ENCODE results near the gene ALDH2. TPM values are rescaled to one million over a fixed set of nuclear protein-coding genes. Genes with fewer than 3 reads are reported as not detected.
"Not testable (repeated sequence)": the region's sequence is repeated elsewhere in the genome, so short reads cannot be mapped to it uniquely, and the experiment has no call there.

ALDH2 gene
- polyA plus RNA-seq: 11.9 TPM

- H3K27me3 Mint-ChIP-seq: peaks cover 5% of the 10 kb centered on the region
- peak within 1 kb of the TSS; percentile 3 to 91 (median 34) for H3K27ac Mint-ChIP-seq
- H3K4me3 Mint-ChIP-seq: peak within 1 kb of the TSS; percentile 75 to 96 (median 86)
- peaks cover 0 to 4% (median 1%) of the 10 kb centered on the region in 3 donors for H3K9me3 Mint-ChIP-seq
- peaks cover 22 to 44% (median 40%) of the 10 kb centered on the region in 3 donors for H3K4me1 Mint-ChIP-seq
- H3K36me3 Mint-ChIP-seq: peaks cover 2% of the 10 kb centered on the region
Observed at GRCh38 chr12:111766608-111767361, at the start of gene ALDH2. ALDH2 (plus strand) TSS chr12:111766933; CDS start chr12:111766983, 50 bp downstream.

GRCh38 chr12:111719316-111719715, 47.4 kb upstream of the ALDH2 start:
- H3K27me3 Mint-ChIP-seq, H3K4me3 Mint-ChIP-seq, H3K9me3 Mint-ChIP-seq, H3K4me1 Mint-ChIP-seq, H3K27ac Mint-ChIP-seq: not testable (repeated sequence)
- peaks cover 13% of the 10 kb centered on the region for H3K36me3 Mint-ChIP-seq

- Mint-ChIP-seq H3K36me3 (peaks cover 11% of the 10 kb centered on the region), H3K9me3 (no peaks in the 10 kb centered on the region), H3K27me3 (no peaks in the 10 kb centered on the region), H3K4me1 (peaks cover 0 to 2% (median 0%) of the 10 kb centered on the region in 3 donors), H3K4me3 (no peak overlapping the region), H3K27ac (no peak overlapping the region)
Observed at GRCh38 chr12:111720457-111720856, 46.3 kb upstream of the ALDH2 start.

GRCh38 chr12:111723646-111724360, 42.9 kb upstream of the ALDH2 start:
- not testable (repeated sequence) for H3K27me3 Mint-ChIP-seq, H3K27ac Mint-ChIP-seq, H3K36me3 Mint-ChIP-seq, H3K9me3 Mint-ChIP-seq, H3K4me1 Mint-ChIP-seq, H3K4me3 Mint-ChIP-seq

GRCh38 chr12:111728795-111729194, 37.9 kb upstream of the ALDH2 start:
- Mint-ChIP-seq H3K4me1 (peaks cover 6 to 10% (median 6%) of the 10 kb centered on the region in 3 donors), H3K4me3 (no peak overlapping the region), H3K27ac (no peak overlapping the region), H3K36me3 (peaks cover 2% of the 10 kb centered on the region), H3K27me3 (no peaks in the 10 kb centered on the region), H3K9me3 (no peaks in the 10 kb centered on the region)

- H3K27me3 Mint-ChIP-seq: no peaks in the 10 kb centered on the region
- H3K4me1 Mint-ChIP-seq: peaks cover 6 to 10% (median 6%) of the 10 kb centered on the region in 3 donors
- H3K36me3 Mint-ChIP-seq: peaks cover 2% of the 10 kb centered on the region
- no peaks in the 10 kb centered on the region for H3K9me3 Mint-ChIP-seq
- peak overlapping the region in 2 of 3 donors; percentile 41 to 93 for H3K27ac Mint-ChIP-seq
- peak overlapping the region in 2 of 4 donors; percentile 58 to 81 for H3K4me3 Mint-ChIP-seq
Observed at GRCh38 chr12:111730420-111730819, 36.3 kb upstream of the ALDH2 start.

GRCh38 chr12:111732786-111733185, 33.9 kb upstream of the ALDH2 start:
- Mint-ChIP-seq H3K4me1 (peaks cover 6 to 10% (median 6%) of the 10 kb centered on the region in 3 donors), H3K27ac (peak overlapping the region in 1 of 3 donors; percentile 92), H3K36me3 (peaks cover 4% of the 10 kb centered on the region), H3K27me3 (no peaks in the 10 kb centered on the region), H3K9me3 (no peaks in the 10 kb centered on the region), H3K4me3 (no peak overlapping the region)

GRCh38 chr12:111733340-111733915, 33.3 kb upstream of the ALDH2 start:
- peaks cover 4% of the 10 kb centered on the region for H3K36me3 Mint-ChIP-seq
- no peaks in the 10 kb centered on the region for H3K27me3 Mint-ChIP-seq
- no peak overlapping the region for H3K27ac Mint-ChIP-seq
- H3K4me3 Mint-ChIP-seq: peak overlapping the region in 1 of 4 donors; percentile 11
- peaks cover 6 to 10% (median 6%) of the 10 kb centered on the region in 3 donors for H3K4me1 Mint-ChIP-seq
- H3K9me3 Mint-ChIP-seq: no peaks in the 10 kb centered on the region

- H3K36me3 Mint-ChIP-seq, H3K27ac Mint-ChIP-seq, H3K9me3 Mint-ChIP-seq, H3K4me3 Mint-ChIP-seq, H3K4me1 Mint-ChIP-seq, H3K27me3 Mint-ChIP-seq: not testable (repeated sequence)
Observed at GRCh38 chr12:111739524-111739923, 27.2 kb upstream of the ALDH2 start.

GRCh38 chr12:111741235-111741812, 25.4 kb upstream of the ALDH2 start:
- no peaks in the 10 kb centered on the region for H3K9me3 Mint-ChIP-seq
- H3K27me3 Mint-ChIP-seq: no peaks in the 10 kb centered on the region
- no peaks in the 10 kb centered on the region for H3K4me1 Mint-ChIP-seq
- peak overlapping the region in 1 of 4 donors; percentile 12 for H3K4me3 Mint-ChIP-seq
- peaks cover 8% of the 10 kb centered on the region for H3K36me3 Mint-ChIP-seq
- peak overlapping the region in 1 of 3 donors; percentile 53 for H3K27ac Mint-ChIP-seq

GRCh38 chr12:111745211-111745610, 21.5 kb upstream of the ALDH2 start:
- Mint-ChIP-seq H3K4me3 (no peak overlapping the region), H3K36me3 (peaks cover 5% of the 10 kb centered on the region), H3K4me1 (no peaks in the 10 kb centered on the region), H3K9me3 (no peaks in the 10 kb centered on the region), H3K27ac (no peak overlapping the region), H3K27me3 (no peaks in the 10 kb centered on the region)

GRCh38 chr12:111747333-111747732, 19.4 kb upstream of the ALDH2 start:
- H3K36me3 Mint-ChIP-seq: peaks cover 5% of the 10 kb centered on the region
- H3K4me1 Mint-ChIP-seq: no peaks in the 10 kb centered on the region
- H3K27ac Mint-ChIP-seq: peak overlapping the region in 1 of 3 donors; percentile 46
- H3K27me3 Mint-ChIP-seq: no peaks in the 10 kb centered on the region
- no peaks in the 10 kb centered on the region for H3K9me3 Mint-ChIP-seq
- H3K4me3 Mint-ChIP-seq: no peak overlapping the region

GRCh38 chr12:111748151-111748672, 18.5 kb upstream of the ALDH2 start:
- Mint-ChIP-seq H3K4me1 (no peaks in the 10 kb centered on the region), H3K36me3 (peaks cover 5% of the 10 kb centered on the region), H3K27ac (no peak overlapping the region), H3K27me3 (no peaks in the 10 kb centered on the region), H3K4me3 (no peak overlapping the region), H3K9me3 (no peaks in the 10 kb centered on the region)

- peaks cover 5% of the 10 kb centered on the region for H3K36me3 Mint-ChIP-seq
- H3K4me3 Mint-ChIP-seq: no peak overlapping the region
- H3K4me1 Mint-ChIP-seq: no peaks in the 10 kb centered on the region
- no peak overlapping the region for H3K27ac Mint-ChIP-seq
- no peaks in the 10 kb centered on the region for H3K9me3 Mint-ChIP-seq
- H3K27me3 Mint-ChIP-seq: no peaks in the 10 kb centered on the region
Observed at GRCh38 chr12:111748867-111749266, 17.9 kb upstream of the ALDH2 start.

- no peak overlapping the region for H3K4me3 Mint-ChIP-seq
- H3K36me3 Mint-ChIP-seq: peaks cover 5% of the 10 kb centered on the region
- no peaks in the 10 kb centered on the region for H3K27me3 Mint-ChIP-seq
- no peak overlapping the region for H3K27ac Mint-ChIP-seq
- H3K4me1 Mint-ChIP-seq: no peaks in the 10 kb centered on the region
- no peaks in the 10 kb centered on the region for H3K9me3 Mint-ChIP-seq
Observed at GRCh38 chr12:111749391-111749790, 17.3 kb upstream of the ALDH2 start.
